Cardiac fibroblast (primary cell): Measurements from ENCODE around the gene TMEM260.
"Not testable (repeated sequence)": the region's sequence is repeated elsewhere in the genome, so short reads cannot be mapped to it uniquely, and the experiment has no call there.

Source experiments
- DNase-seq, 2 donors: peaks; one replicate each; pipeline versions ENCODE4 v3.0.0 to v3.0.0-alpha.2; 2010; ENCODE audit warnings: low read depth in 2 of 2
- H3K4me3 ChIP-seq, 2 donors: replicated peaks in 1 of 2; 1 replicate in 1 of 2; 2 replicates in 1 of 2; pipeline ENCODE4 v1.5.1; 2011; ENCODE audit warnings: low read depth in 2 of 2, low read length in 2 of 2, mild to moderate bottlenecking in 2 of 2, moderate library complexity in 1 of 2
- CTCF ChIP-seq: IDR thresholded peaks from one replicate; pipeline ENCODE4 v1.5.1; 2011; ENCODE audit warnings: low read depth, mild to moderate bottlenecking, low read length, inconsistent platforms

TMEM260 gene

GRCh38 chr14:56592746-56593544, 13.3 kb downstream of the TMEM260 start:
- no peak for DNase-seq
- no peak for TF ChIP-seq CTCF
- no peak overlapping the region for H3K4me3 ChIP-seq

- H3K4me3 ChIP-seq = no peak overlapping the region
- DNase-seq = no peak
- TF ChIP-seq CTCF = no peak
Observed at GRCh38 chr14:56594428-56594827, 14.8 kb downstream of the TMEM260 start.

DNA sequence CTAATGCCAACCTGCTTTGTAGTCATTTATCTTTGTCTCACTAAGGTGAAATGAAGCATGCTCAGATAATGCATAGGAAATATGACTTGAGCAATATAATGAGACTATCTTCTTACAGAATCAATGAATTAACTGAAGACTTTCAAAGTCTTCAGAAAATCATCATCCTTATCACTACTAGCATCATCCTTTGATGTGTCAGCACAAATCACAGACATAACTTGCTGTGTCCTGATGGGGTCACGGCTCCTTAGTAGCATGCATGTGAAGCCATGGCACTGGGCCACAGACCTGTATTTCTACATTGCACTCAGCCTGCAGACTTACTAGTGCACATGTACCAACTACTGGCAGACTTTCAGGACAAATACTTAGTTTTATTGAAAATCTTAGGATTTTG, 18.9 kb downstream of the TMEM260 start:
- no peak for TF ChIP-seq CTCF
- no peak overlapping the region for H3K4me3 ChIP-seq
- DNase-seq = no peak

DNA sequence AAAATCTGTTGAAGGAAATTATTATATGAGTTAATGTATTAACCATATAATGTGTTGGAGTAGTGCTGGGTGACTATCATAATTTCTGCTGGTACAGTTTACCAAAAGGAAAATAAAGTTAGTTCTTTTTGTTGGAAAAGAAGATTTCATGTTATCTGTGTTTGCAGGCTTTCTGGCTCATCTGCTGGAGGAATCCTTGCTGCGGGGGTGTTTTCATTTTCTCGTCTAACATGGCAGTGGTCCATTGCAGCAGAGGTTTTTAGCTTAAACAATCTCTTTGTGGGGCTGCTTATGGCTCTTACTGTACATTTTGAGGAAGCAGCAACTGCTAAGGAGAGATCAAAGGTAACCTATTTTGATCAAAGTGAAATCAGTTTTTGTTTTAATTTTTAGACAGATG, 24.1 kb downstream of the TMEM260 start:
- no peak for DNase-seq
- H3K4me3 ChIP-seq = no peak overlapping the region
- no peak for TF ChIP-seq CTCF

GRCh38 chr14:56608689-56609088, 29.1 kb downstream of the TMEM260 start:
- no peak for TF ChIP-seq CTCF
- H3K4me3 ChIP-seq = no peak overlapping the region
- DNase-seq = no peak

DNA sequence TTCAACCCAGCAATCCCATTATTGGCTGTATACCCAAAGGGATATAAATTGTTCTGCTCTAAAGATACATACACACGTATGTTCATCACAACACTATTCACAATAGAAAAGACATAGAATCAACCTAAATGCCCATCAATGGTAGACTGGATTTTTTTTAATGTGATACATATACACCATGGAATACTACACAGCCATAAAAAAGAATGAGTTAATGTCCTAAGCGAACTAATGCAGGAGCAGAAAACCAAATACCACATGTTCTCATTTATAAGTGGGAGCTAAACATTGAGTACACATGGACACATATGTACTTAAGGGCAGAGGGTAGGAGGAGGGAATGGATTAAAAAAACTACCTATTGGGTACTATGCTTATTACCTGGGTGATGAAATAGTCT, 32.1 kb downstream of the TMEM260 start:
- DNase-seq = not testable (repeated sequence)

GRCh38 chr14:56617084-56617483, 37.5 kb downstream of the TMEM260 start:
- no peak for TF ChIP-seq CTCF
- DNase-seq = no peak
- no peak overlapping the region for H3K4me3 ChIP-seq

More for the DNA sequence above, 32.1 kb downstream of the TMEM260 start:
- H3K4me3 ChIP-seq = not testable (repeated sequence)
